Activated T-helper 1 cell treated with Interleukin-2 at 50 U/mL for 16 hours (primary cell): Measurements from ENCODE around the gene USP6.
"Not testable (repeated sequence)": the region's sequence is repeated elsewhere in the genome, so short reads cannot be mapped to it uniquely, and the experiment has no call there.

Experiments used
- DNase-seq: peaks from one replicate; pipeline ENCODE4 v3.0.0-alpha.2; 2020; ENCODE audit warnings: low read depth

USP6 gene

GRCh38 chr17:5135726-5136579 is 20.1 kb downstream of the USP6 start:
- no peak for DNase-seq

DNA sequence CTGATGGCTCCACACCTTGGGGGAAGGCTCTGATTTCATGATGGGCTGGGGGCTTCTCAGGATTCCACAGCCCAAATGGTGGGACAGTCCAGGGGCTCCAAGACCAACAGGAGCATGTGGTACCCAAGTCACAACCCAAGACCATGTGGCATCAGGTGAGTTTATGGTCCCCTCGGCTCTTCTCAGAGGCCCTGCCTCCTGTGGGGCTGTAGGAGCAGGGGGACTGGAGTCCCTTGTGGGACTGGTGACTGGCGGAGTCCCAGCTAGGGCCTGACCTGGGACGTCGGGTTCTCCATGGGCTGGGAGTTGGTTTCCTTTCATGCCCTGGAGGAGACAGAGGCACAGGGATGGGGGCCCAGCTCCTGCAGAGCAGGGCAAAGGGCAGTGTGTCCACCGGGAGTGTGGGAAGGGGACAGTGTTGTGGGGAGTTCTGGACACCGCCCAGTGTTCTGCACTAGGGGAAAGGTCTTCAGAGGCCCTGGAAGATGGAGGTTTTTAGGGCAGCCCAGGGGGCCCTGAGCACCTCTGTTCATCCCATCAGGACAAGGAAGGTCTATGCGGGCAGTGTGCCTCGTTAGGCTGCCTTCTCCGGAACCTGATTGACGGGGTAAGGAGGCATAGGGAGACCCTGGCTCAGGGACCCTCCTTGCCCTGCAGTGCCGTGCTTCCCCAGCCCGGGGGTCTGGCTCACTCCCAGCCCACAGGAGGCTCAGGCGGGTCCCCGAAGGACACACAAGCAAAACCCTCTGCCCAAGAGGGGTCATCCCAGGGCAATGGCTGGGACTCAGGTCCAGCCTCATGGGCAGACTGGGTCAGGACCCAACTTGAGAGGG is 21.0 kb downstream of the USP6 start:
- not testable (repeated sequence) for DNase-seq

GRCh38 chr17:5137511-5138197 is 21.8 kb downstream of the USP6 start:
- not testable (repeated sequence) for DNase-seq

GRCh38 chr17:5138198-5138544 is 22.3 kb downstream of the USP6 start:
- not testable (repeated sequence) for DNase-seq

GRCh38 chr17:5138616-5139457 is 23.0 kb downstream of the USP6 start:
- DNase-seq, result no peak

DNA sequence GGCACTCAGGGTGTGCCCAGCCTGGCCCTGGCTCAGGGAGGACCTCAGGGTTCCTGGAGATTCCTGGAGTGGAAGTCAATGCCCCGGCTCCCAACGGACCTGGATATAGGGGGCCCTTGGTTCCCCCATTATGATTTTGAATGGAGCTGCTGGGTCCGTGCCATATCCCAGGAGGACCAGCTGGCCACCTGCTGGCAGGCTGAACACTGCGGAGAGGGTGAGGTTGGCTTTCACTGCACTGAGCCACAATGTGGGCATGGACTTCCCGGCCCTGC is 23.6 kb downstream of the USP6 start:
- DNase-seq, result no peak

GRCh38 chr17:5142877-5143276 is 27.0 kb downstream of the USP6 start:
- not testable (repeated sequence) for DNase-seq

- not testable (repeated sequence) for DNase-seq
Measured at GRCh38 chr17:5146122-5146521, 30.3 kb downstream of the USP6 start.

DNA sequence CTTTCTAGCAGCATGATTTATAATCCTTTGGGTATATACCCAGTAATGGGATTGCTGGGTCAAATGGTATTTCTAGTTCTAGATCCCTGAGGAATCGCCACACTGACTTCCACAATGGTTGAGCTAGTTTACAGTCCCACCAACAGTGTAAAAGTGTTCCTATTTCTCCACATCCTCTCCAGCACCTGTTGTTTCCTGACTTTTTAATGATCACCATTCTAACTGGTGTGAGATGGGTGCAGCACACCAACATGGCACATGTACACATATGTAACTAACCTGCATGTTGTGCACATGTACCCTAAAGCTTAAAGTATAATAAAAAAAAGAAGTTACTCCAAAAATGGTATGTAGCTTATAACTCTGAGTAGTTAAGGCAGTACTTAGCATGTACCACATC is 44.9 kb downstream of the USP6 start:
- DNase-seq, result not testable (repeated sequence)

GRCh38 chr17:5161793-5162192 is 46.0 kb downstream of the USP6 start:
- not testable (repeated sequence) for DNase-seq

DNA sequence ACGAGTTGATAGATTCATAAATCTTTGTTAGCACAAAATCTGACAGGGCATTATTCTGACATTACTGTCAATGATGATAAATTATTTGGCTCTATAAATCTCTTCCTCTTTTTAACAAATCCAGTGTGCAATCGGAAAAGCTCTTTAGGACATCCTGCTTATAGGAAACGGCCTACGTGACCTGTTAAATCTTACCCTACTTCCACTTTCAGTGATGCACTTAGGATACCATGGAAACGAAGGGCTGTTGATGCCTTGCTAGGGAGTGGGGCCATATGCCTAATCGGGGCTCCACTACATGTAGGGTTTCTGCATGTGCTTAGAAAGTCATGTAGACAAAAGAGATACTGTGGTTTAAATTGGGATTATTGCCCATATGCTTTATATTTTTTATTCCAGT is 48.6 kb downstream of the USP6 start:
- no peak for DNase-seq

GRCh38 chr17:5165791-5166564 is 50.1 kb downstream of the USP6 start:
- DNase-seq, result not testable (repeated sequence)

GRCh38 chr17:5175027-5175426 is 59.2 kb downstream of the USP6 start:
- DNase-seq, result not testable (repeated sequence)

DNA sequence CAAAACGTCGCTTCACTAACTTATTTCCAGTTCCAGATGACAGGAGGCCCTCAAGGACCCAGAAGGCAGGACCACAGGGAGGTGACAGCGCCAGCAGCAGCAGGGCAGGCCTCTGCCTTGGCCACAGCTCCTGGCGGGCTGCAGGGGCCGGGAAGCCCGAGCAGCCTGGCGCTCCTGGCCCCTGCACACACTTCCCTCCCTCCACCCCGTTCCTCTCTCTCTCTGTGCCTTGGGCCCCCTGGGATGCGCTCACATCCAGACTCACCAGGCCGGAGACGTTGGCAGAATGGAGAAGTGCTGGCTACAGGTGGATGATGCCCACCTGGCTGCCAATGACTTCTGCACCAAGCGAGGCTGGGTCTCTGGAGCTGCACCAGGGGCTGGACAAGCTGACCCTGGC is 63.2 kb downstream of the USP6 start:
- DNase-seq, result no peak

DNA sequence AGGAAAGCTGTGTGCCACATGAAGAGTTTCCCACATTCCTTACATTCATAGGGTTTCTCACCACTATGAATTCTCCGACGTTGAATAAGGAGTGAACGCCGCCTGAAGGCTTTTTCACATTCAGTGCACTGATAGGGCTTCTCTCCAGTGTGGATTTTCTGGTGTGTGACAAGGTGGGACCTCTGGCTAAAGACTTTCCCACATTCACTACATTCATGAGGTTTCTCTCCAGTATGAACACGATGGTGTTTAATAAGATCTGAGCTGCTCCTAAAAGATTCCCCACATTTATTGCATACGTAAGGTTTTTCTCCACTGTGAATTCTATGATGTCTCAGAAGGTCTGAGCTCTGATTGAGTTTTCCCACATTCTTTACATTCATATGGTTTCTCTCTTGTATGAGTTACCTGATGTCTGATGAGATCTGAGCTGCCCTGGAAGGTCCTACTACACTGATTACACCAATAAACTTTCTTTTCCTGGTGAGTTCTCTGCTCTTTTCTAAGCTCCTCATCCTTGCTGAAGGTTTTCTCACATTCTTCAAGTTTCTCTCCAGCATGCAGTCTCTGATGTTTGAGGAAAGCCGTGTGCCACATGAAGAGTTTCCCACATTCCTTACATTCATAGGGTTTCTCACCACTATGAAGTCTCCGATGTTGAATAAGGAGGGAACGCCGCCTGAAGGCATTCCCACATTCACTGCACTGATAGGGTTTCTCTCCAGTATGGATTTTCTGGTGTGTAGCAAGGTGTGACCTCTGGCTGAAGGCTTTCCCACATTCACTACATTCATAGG is 65.9 kb downstream of the USP6 start:
- no peak for DNase-seq

- no peak for DNase-seq
Measured at GRCh38 chr17:5182597-5183409, 67.0 kb downstream of the USP6 start.

DNA sequence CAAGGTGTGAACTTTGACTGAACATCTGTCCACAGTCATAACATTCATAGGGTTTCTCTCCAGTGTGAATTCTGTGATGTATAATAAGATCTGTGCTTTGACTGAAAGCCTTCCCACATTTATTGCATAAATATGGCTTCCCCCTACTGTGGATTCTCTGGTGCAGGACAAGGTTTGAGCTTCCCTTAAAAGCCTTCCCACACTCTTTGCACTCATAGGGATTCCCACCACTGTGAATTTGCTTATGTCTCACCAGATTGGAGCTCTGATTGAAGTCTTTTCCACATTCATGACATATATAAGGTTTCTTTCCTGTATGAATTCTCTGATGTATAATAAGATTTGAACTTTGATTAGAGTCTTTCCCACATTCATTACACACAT is 67.6 kb downstream of the USP6 start:
- no peak for DNase-seq

DNA sequence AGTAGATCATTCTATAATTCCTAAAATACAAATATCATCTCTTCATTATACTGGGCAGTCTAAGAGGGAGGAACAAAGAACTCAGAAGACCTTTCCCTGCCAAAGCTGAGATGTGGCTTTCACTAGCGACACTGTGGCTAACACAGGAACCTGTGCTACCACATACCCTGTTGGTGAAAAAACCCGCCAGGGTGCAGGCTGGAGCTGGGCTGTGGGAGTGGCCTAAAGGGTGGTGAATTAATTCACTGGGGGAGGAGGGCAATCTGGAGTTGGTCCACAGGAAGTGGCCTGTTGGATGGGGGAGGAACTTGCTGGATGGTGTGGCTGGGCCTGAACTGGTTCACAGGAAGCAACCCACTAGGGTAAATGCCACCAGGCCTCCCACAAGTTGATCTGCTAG is 68.5 kb downstream of the USP6 start:
- DNase-seq, result no peak
